ENCODE measurements around the gene ENTPD1. TPM values are rescaled to one million over a fixed set of nuclear protein-coding genes. Genes with fewer than 3 reads are reported as not detected.

Gene ENTPD1
- total RNA-seq, 2 experiments from 2014 or later = 4.4 to 4.6 TPM

- CTCF ChIA-PET = interaction anchor here (0.6 to 4.9 kb wide), 17 partner anchors 16 to 488 kb away, joined by 3 to 75 read pairs (median 5); partner anchors contain the start of gene TCTN3
- Mint-ChIP-seq H3K9me3 (no peaks in the 10 kb centered on the region), H3K27me3 (no peaks in the 10 kb centered on the region), H3K27ac (peak overlapping the region; percentile 45), H3K4me3 (no peak overlapping the region), H3K36me3 (ENCODE audit: low read depth) (no peaks in the 10 kb centered on the region), H3K4me1 (ENCODE audit: low read depth) (peaks cover 11% of the 10 kb centered on the region)
- POLR2A ChIA-PET = interaction anchor here (0.8 to 1.4 kb wide), 2 partner anchors 8 to 27 kb away, joined by 3 read pairs; no protein-coding TSS in a partner anchor
- ATAC-seq (peak; percentile 98), DNase-seq (peak; percentile 56)
- intact Hi-C loops (cut with micrococcal nuclease) = loop anchor here (1.0 kb wide), 1 partner anchor 171 kb away; no protein-coding TSS in a partner anchor
- peak; percentile 58 for TF ChIP-seq CTCF (IDR thresholded peaks at IDR 0.05)
These were observed 109.2 kb downstream of the ENTPD1 start for GRCh38 chr10:95864906-95865813.

- ATAC-seq = no peak
- intact Hi-C loops (cut with micrococcal nuclease) = loop anchor here (1.0 kb wide), 1 partner anchor 172 kb away; no protein-coding TSS in a partner anchor
- no peak for TF ChIP-seq CTCF (IDR thresholded peaks at IDR 0.05)
- Mint-ChIP-seq H3K27ac (no peak overlapping the region), H3K4me3 (no peak overlapping the region), H3K4me1 (ENCODE audit: low read depth) (peaks cover 11% of the 10 kb centered on the region), H3K27me3 (no peaks in the 10 kb centered on the region), H3K9me3 (no peaks in the 10 kb centered on the region), H3K36me3 (ENCODE audit: low read depth) (peaks cover 1% of the 10 kb centered on the region)
- ChIA-PET CTCF (interaction anchor here (0.6 to 4.9 kb wide), 9 partner anchors 17 to 489 kb away, joined by 3 to 75 read pairs (median 5); partner anchors contain the start of gene TCTN3), POLR2A (interaction anchor here (1.4 kb wide), 1 partner anchor 28 kb away, joined by 3 read pairs; no protein-coding TSS in a partner anchor)
- DNase-seq = no peak
These were observed 110.0 kb downstream of the ENTPD1 start for GRCh38 chr10:95865814-95866466.

GRCh38 chr10:95866467-95866842, 110.5 kb downstream of the ENTPD1 start:
- no peak overlapping the region for H3K27ac Mint-ChIP-seq
- ChIA-PET POLR2A (no interaction called here), CTCF (interaction anchor here (4.1 to 4.9 kb wide), 2 partner anchors 23 to 172 kb away, joined by 62 to 75 read pairs; partner anchors contain the start of gene TCTN3)
- no peak for TF ChIP-seq CTCF (IDR thresholded peaks at IDR 0.05)
- H3K9me3 Mint-ChIP-seq = no peaks in the 10 kb centered on the region
- intact Hi-C loops (cut with micrococcal nuclease) = no loop called here
- H3K36me3 Mint-ChIP-seq (ENCODE audit: low read depth) = peaks cover 2% of the 10 kb centered on the region
- peaks cover 11% of the 10 kb centered on the region for H3K4me1 Mint-ChIP-seq (ENCODE audit: low read depth)
- H3K27me3 Mint-ChIP-seq = no peaks in the 10 kb centered on the region
- ATAC-seq = no peak
- DNase-seq = no peak
- H3K4me3 Mint-ChIP-seq = no peak overlapping the region

- H3K27me3 Mint-ChIP-seq = no peaks in the 10 kb centered on the region
- no peak overlapping the region for H3K4me3 Mint-ChIP-seq
- peaks cover 11% of the 10 kb centered on the region for H3K4me1 Mint-ChIP-seq (ENCODE audit: low read depth)
- H3K36me3 Mint-ChIP-seq (ENCODE audit: low read depth) = peaks cover 7% of the 10 kb centered on the region
- intact Hi-C loops (cut with micrococcal nuclease) = no loop called here
- H3K9me3 Mint-ChIP-seq = no peaks in the 10 kb centered on the region
- no peak overlapping the region for H3K27ac Mint-ChIP-seq
- ATAC-seq (no peak), DNase-seq (no peak)
- ChIA-PET POLR2A (no interaction called here), CTCF (interaction anchor here (1.3 to 4.9 kb wide), 2 partner anchors 26 to 173 kb away, joined by 3 to 75 read pairs; partner anchors contain the start of gene TCTN3)
- TF ChIP-seq CTCF (IDR thresholded peaks at IDR 0.05) = no peak
These were observed 111.9 kb downstream of the ENTPD1 start for GRCh38 chr10:95867866-95868265.
